ENCODE data around the gene GARNL3.

The GARNL3 gene

GRCh38 chr9:127437497-127438264 is 173.1 kb downstream of the GARNL3 start:
- Histone ChIP-seq H3K4me3 (replicated peaks; ENCODE audit: insufficient read depth, low read length) (no peak overlapping the region), H3K27ac (replicated peaks) (peak overlapping the region; percentile 25; the same call in 1 of the 2 replicates), H3K27me3 (ENCODE audit: insufficient read depth, poor library complexity, severe bottlenecking) (no peaks in the 10 kb centered on the region)
- TF ChIP-seq CTCF (IDR thresholded peaks at IDR 0.05; ENCODE audit: insufficient read depth, low read length): no peak
- TF ChIP-seq POLR2AphosphoS5 (IDR thresholded peaks at IDR 0.05; ENCODE audit: low read depth): no peak
- TF ChIP-seq REST (IDR thresholded peaks at IDR 0.05; ENCODE audit: insufficient replicate concordance, low read depth): no peak
- no peak for TF ChIP-seq SPI1 (IDR thresholded peaks at IDR 0.05; ENCODE audit: borderline replicate concordance, low read depth)
- peak in 1 of 2 experiments; percentile 58 for DNase-seq (ENCODE audit: low read depth in 1 of 2, low spot score in 1 of 2)

- H3K27me3 ChIP-seq (ENCODE audit: insufficient read depth, poor library complexity, severe bottlenecking): no peaks in the 10 kb centered on the region
- DNase-seq (ENCODE audit: low read depth in 1 of 2, low spot score in 1 of 2): no peak
- no peak overlapping the region for H3K27ac ChIP-seq (replicated peaks)
- TF ChIP-seq CTCF (IDR thresholded peaks at IDR 0.05; ENCODE audit: insufficient read depth, low read length) (no peak), POLR2AphosphoS5 (IDR thresholded peaks at IDR 0.05; ENCODE audit: low read depth) (no peak), SPI1 (IDR thresholded peaks at IDR 0.05; ENCODE audit: borderline replicate concordance, low read depth) (no peak), GABPA (IDR thresholded peaks at IDR 0.05; ENCODE audit: low read depth) (no peak), REST (IDR thresholded peaks at IDR 0.05; ENCODE audit: insufficient replicate concordance, low read depth) (no peak)
- no peak overlapping the region for H3K4me3 ChIP-seq (replicated peaks; ENCODE audit: insufficient read depth, low read length)
These were observed 173.8 kb downstream of the GARNL3 start for GRCh38 chr9:127438394-127438793.

Measured in HL-60 (cell line).